ENCODE results near the gene CELF2. TPM values are rescaled to one million over a fixed set of nuclear protein-coding genes. Genes with fewer than 3 reads are reported as not detected.

CELF2 gene
- total and polyA plus RNA-seq, 2 experiments from 2014 or later: 16.6 to 26.9 TPM

DNA sequence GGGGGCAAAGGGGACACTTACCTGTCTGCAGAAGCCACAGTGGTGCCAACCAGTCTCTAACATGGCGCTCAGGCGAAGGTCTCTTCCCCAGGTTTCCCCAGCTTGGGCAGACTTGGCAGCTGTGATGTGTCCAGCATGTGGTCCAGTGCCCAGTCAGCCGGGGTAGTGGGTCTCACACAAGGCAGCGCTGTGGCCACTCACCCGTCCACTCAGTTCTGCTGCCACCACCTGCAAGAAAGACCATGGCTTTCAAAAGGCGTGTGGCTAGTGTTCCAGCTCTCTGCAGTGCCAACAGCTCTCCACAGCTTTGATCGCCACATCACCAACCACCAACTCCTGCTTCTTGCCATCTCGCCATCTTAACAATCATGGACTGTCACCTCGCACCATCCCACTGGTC lies 334.1 kb downstream of the CELF2 start:
- Histone ChIP-seq H3K9me3 (ENCODE audit: low read depth) (no peaks in the 10 kb centered on the region), H3K27me3 (no peaks in the 10 kb centered on the region), H3K9me2 (replicated peaks; ENCODE audit: insufficient read depth) (no peaks in the 10 kb centered on the region), H3K27ac (no peak overlapping the region), H3K36me3 (replicated peaks; ENCODE audit: insufficient read depth, low read depth) (no peaks in the 10 kb centered on the region), H3K4me3 (no peak overlapping the region), H3K79me2 (no peaks in the 10 kb centered on the region), H2AFZ (no peak overlapping the region), H3K4me1 (ENCODE audit: insufficient read depth) (no peaks in the 10 kb centered on the region), H3K4me2 (no peak overlapping the region), H4K20me1 (ENCODE audit: insufficient read depth, poor library complexity, severe bottlenecking) (no peaks in the 10 kb centered on the region)
- 95% methylated on average over 9 of the region's 9 CpGs for WGBS (ENCODE audit: low lambda C conversion rate, missing lambda C conversion rate)
- TF ChIP-seq EZH2 (IDR thresholded peaks at IDR 0.05; ENCODE audit: borderline replicate concordance) (no peak), EZH2phosphoT487 (IDR thresholded peaks at IDR 0.05; ENCODE audit: low read depth, severe bottlenecking, unreplicated experiment) (no peak)
- TF ChIP-seq, protein P1, sequence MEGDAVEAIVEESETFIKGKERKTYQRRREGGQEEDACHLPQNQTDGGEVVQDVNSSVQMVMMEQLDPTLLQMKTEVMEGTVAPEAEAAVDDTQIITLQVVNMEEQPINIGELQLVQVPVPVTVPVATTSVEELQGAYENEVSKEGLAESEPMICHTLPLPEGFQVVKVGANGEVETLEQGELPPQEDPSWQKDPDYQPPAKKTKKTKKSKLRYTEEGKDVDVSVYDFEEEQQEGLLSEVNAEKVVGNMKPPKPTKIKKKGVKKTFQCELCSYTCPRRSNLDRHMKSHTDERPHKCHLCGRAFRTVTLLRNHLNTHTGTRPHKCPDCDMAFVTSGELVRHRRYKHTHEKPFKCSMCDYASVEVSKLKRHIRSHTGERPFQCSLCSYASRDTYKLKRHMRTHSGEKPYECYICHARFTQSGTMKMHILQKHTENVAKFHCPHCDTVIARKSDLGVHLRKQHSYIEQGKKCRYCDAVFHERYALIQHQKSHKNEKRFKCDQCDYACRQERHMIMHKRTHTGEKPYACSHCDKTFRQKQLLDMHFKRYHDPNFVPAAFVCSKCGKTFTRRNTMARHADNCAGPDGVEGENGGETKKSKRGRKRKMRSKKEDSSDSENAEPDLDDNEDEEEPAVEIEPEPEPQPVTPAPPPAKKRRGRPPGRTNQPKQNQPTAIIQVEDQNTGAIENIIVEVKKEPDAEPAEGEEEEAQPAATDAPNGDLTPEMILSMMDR (IDR thresholded peaks at IDR 0.05; ENCODE audit: poor library complexity): no peak
- DNase-seq (ENCODE audit: low spot score): no peak

DNA sequence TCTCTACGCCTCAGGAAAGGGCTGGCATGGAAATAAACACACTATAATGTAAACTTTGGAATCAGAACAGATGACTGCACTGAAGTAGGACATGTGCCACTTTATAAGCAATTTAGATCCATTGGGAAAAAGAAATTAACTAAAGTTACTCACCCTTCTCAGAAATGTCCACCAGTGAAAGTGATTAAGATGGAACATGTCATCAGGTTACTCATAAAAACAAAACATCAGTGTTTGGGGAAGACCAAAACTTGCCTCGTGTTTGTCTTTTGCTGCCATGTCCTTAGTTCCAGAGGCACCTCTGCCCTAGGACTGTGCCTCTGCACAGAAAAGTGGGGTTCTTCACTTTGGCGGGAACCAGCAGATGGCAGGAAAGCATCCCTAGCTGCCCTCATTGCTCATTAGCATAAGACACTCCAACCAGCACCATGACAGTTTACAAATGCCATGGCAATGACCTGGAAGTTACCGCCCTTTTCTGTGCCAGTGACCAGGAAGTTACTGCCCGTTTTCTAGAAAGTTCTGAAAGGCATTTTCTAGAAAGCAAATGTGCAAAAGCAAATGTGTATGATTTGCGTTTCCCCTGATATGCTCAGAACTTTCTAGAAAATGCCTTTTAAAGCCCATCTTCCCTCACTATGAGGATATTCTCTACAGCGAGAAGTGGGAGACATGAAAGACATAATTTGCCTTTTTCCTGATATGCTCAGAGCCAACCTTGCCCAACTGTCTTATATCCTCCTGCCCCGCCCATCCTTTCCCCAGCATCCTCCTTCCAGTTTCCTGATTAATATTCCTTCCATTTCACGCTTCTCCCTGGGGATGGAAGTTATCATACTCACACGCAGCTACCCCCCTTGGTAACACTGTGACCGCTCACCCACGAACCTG lies 335.6 kb downstream of the CELF2 start:
- no peaks in the 10 kb centered on the region for H3K27me3 ChIP-seq
- no peaks in the 10 kb centered on the region for H3K79me2 ChIP-seq
- H3K4me3 ChIP-seq: no peak overlapping the region
- TF ChIP-seq, protein P1 (IDR thresholded peaks at IDR 0.05; ENCODE audit: poor library complexity): no peak
- TF ChIP-seq EZH2phosphoT487 (IDR thresholded peaks at IDR 0.05; ENCODE audit: low read depth, severe bottlenecking, unreplicated experiment) (no peak), EZH2 (IDR thresholded peaks at IDR 0.05; ENCODE audit: borderline replicate concordance) (no peak)
- H3K27ac ChIP-seq: no peak overlapping the region
- no peak overlapping the region for H3K4me2 ChIP-seq
- H3K36me3 ChIP-seq (replicated peaks; ENCODE audit: insufficient read depth, low read depth): no peaks in the 10 kb centered on the region
- H2AFZ ChIP-seq: no peak overlapping the region
- WGBS (ENCODE audit: low lambda C conversion rate, missing lambda C conversion rate): 92% methylated on average over 12 of the region's 12 CpGs
- no peaks in the 10 kb centered on the region for H3K4me1 ChIP-seq (ENCODE audit: insufficient read depth)
- no peaks in the 10 kb centered on the region for H3K9me2 ChIP-seq (replicated peaks; ENCODE audit: insufficient read depth)
- no peaks in the 10 kb centered on the region for H3K9me3 ChIP-seq (ENCODE audit: low read depth)
- DNase-seq (ENCODE audit: low spot score): no peak
- H4K20me1 ChIP-seq (ENCODE audit: insufficient read depth, poor library complexity, severe bottlenecking): no peaks in the 10 kb centered on the region

DNA sequence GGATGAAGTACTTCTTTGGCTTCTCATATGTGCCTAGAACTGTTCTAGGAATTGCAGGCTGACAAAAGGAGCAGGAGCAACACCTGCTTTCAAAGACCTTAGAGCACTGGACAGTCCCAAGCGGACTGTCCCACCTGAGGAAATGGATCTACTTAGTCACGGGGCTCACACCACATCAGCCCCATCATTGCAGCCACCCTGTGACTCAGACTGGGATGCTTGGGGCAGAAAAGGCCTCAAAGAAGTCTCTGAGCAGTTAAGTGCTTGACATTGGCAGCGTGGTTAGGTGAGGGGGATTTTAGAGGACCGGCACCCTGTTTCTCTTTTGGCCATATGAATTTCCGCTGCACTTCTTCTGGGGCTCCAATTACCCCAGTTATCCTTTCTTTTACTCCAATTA lies 337.2 kb downstream of the CELF2 start:
- H3K4me1 ChIP-seq (ENCODE audit: insufficient read depth): no peaks in the 10 kb centered on the region
- no peaks in the 10 kb centered on the region for H3K9me3 ChIP-seq (ENCODE audit: low read depth)
- H3K79me2 ChIP-seq: no peaks in the 10 kb centered on the region
- no peak overlapping the region for H3K4me3 ChIP-seq
- no peaks in the 10 kb centered on the region for H3K27me3 ChIP-seq
- WGBS (ENCODE audit: low lambda C conversion rate, missing lambda C conversion rate): 91% methylated on average over 5 of the region's 5 CpGs
- H2AFZ ChIP-seq: no peak overlapping the region
- no peak overlapping the region for H3K27ac ChIP-seq
- DNase-seq (ENCODE audit: low spot score): no peak
- H3K36me3 ChIP-seq (replicated peaks; ENCODE audit: insufficient read depth, low read depth): no peaks in the 10 kb centered on the region
- TF ChIP-seq EZH2 (IDR thresholded peaks at IDR 0.05; ENCODE audit: borderline replicate concordance) (no peak), EZH2phosphoT487 (IDR thresholded peaks at IDR 0.05; ENCODE audit: low read depth, severe bottlenecking, unreplicated experiment) (no peak)
- TF ChIP-seq, protein P1 (IDR thresholded peaks at IDR 0.05; ENCODE audit: poor library complexity): no peak
- no peak overlapping the region for H3K4me2 ChIP-seq
- no peaks in the 10 kb centered on the region for H3K9me2 ChIP-seq (replicated peaks; ENCODE audit: insufficient read depth)
- no peaks in the 10 kb centered on the region for H4K20me1 ChIP-seq (ENCODE audit: insufficient read depth, poor library complexity, severe bottlenecking)

Measured in hepatocyte (in vitro differentiated cells).